Upper lobe of right lung (tissue), 1 donor: Measurements from ENCODE around the gene NPC1L1. TPM values are rescaled to one million over a fixed set of nuclear protein-coding genes. Genes with fewer than 3 reads are reported as not detected.

Experiments
- ATAC-seq: fragments of 200-7000 bp; cut with Tn5 transposase; one replicate; pipeline ENCODE4 v1.9.1; 2020; ENCODE audit warnings: mild to moderate bottlenecking, moderate library complexity
- DNase-seq: peaks from one replicate; pipeline ENCODE4 v3.0.0-alpha.2; 2020
- H3K27ac ChIP-seq: fragments of 200-600 bp; one replicate; pipeline ENCODE4 v1.8.0; 2022
- H3K27me3 ChIP-seq: fragments of 200-600 bp; one replicate; pipeline ENCODE4 v1.8.0; 2022; ENCODE audit warnings: mild to moderate bottlenecking
- H3K36me3 ChIP-seq: fragments of 200-600 bp; one replicate; pipeline ENCODE4 v1.8.0; 2022
- H3K4me1 ChIP-seq: fragments of 200-600 bp; one replicate; pipeline ENCODE4 v1.8.0; 2022
- H3K4me3 ChIP-seq: fragments of 200-600 bp; one replicate; pipeline ENCODE4 v1.8.0; 2022; ENCODE audit warnings: mild to moderate bottlenecking
- H3K9me3 ChIP-seq: fragments of 200-600 bp; one replicate; pipeline ENCODE4 v1.8.0; 2022
- intact Hi-C: fragments of 100-400 bp; cut with DNase I; formaldehyde crosslinking; loops from one replicate; pipeline ENCODE4 v1.11.0; 2022
- total RNA-seq: library from RNA; stranded (reverse); fragmentation: NEBNext Ultra II Directional; extraction: Animal tissue kit (Norgen Biotek cat#: 25700); gene quantifications from one replicate; pipeline ENCODE4 v1.2.1, GENCODE V29; 2021
- TF ChIP-seq, protein P1 (sequence below): fragments of 200-600 bp; IDR thresholded peaks from one replicate; pipeline ENCODE4 v1.8.0; 2022; ENCODE audit warnings: antibody characterized with exemption
- donor health status: DM: no; HTN: yes; CAD: no; lungs with severe emphysema.

NPC1L1 gene
- total RNA-seq, 1 donor from 2014 or later: 0.17 TPM

DNA sequence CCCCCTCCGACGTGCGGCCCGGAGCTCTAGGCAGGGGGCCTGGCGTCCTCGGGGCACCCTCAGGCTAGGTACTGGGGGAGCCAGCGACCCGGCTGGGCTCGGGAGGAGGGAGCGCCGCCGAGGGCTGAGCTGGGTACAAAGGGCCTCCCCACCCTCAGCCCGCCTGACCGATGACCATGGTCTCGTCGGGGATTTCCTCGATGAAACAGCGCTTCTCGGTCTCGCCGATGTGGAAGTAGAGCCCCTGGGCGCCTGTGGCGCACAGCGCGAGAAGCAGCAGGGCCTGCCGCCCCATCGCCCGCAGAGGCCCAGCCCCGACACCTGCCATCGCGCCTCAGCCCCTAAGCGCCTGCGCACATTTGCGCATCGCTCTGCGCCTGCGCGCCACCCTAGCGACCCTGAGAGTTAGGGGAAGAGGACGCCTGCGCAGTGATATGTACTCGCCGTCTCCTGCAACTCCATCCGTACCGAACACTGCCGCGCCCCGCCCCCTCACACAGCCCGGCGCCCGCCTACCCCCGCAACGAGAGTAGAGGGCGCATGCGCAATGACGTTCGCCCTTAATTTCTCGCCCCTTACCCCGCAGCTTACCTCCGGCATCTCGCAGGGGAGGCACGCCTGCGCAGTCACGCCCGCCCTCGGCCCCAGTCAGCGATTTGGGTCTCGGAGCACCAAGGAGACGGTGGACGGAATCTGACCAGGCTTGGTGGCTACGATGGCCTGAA is 40.9 kb upstream of the NPC1L1 start, which contains the start of gene TMED4:
TMED4 (minus strand) TSS at position 353 of the 725 bp plus-strand sequence; CDS start at position 328, 25 bp downstream.
- Histone ChIP-seq H3K36me3 (peaks cover 34% of the 10 kb centered on the region), H3K27ac (peak within 1 kb of the TSS; percentile 98), H3K9me3 (no peaks in the 10 kb centered on the region), H3K4me3 (peak within 1 kb of the TSS; percentile 100), H3K27me3 (no peaks in the 10 kb centered on the region), H3K4me1 (peaks cover 14% of the 10 kb centered on the region)
- ATAC-seq (peak; percentile 99), DNase-seq (peak; percentile 100)
- intact Hi-C loops: loop anchor here (10.0 kb wide), 1 partner anchor 263 kb away; the partner anchor contains the start of gene H2AZ2
- TF ChIP-seq, protein P1, sequence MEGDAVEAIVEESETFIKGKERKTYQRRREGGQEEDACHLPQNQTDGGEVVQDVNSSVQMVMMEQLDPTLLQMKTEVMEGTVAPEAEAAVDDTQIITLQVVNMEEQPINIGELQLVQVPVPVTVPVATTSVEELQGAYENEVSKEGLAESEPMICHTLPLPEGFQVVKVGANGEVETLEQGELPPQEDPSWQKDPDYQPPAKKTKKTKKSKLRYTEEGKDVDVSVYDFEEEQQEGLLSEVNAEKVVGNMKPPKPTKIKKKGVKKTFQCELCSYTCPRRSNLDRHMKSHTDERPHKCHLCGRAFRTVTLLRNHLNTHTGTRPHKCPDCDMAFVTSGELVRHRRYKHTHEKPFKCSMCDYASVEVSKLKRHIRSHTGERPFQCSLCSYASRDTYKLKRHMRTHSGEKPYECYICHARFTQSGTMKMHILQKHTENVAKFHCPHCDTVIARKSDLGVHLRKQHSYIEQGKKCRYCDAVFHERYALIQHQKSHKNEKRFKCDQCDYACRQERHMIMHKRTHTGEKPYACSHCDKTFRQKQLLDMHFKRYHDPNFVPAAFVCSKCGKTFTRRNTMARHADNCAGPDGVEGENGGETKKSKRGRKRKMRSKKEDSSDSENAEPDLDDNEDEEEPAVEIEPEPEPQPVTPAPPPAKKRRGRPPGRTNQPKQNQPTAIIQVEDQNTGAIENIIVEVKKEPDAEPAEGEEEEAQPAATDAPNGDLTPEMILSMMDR: no peak

DNA sequence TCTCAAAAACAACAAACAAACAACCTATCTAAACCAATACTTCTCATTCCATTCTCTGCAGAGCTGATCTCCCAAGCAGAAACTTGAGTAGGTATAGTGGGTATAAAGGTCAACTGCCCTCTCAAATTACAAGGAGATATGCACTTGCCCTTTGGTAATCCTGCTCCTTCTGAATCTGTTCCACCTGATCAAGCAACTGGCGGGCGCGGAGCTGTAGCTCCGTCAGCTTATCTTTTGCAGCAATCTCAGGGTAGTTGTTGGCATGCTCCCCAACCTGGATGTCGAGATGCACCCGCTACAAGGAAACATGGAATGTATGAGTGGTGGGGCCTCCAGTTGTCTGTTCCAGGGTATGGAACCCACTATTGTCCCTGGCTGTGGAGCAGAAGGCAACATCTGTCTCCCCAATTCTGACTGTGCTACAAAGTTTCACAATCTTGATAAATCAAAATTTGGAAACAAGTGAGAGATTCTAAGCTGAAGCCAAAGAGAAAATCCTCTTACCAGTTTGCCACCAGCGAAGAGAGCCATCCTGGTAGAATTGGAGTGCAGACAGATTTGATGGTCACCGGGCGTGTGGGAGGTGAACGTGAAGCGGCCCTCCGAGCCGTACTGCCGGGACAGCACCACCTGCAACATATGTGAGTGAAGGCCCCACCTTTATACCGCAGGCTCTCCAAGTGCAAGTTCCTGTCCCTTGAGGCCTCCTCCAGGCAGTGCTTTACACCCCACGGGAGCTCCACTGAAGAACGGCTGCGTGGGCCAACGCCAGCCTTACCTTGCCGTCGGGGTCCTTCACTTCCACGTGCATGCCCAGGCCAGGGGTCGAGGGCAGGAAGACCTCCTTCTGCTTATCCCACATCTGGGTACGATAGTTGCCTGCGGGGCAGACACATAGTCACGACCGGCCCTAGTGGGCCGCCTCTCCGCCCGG is 40.1 kb upstream of the NPC1L1 start:
- peak overlapping the region; percentile 100 for H3K4me3 ChIP-seq
- peaks cover 35% of the 10 kb centered on the region for H3K36me3 ChIP-seq
- no peak for DNase-seq
- H3K27me3 ChIP-seq: no peaks in the 10 kb centered on the region
- peaks cover 14% of the 10 kb centered on the region for H3K4me1 ChIP-seq
- H3K9me3 ChIP-seq: no peaks in the 10 kb centered on the region
- TF ChIP-seq, protein P1: no peak
- peak; percentile 23 for ATAC-seq
- intact Hi-C loops: loop anchor here (10.0 kb wide), 1 partner anchor 264 kb away; the partner anchor contains the start of gene H2AZ2
- H3K27ac ChIP-seq: peak overlapping the region; percentile 98

DNA sequence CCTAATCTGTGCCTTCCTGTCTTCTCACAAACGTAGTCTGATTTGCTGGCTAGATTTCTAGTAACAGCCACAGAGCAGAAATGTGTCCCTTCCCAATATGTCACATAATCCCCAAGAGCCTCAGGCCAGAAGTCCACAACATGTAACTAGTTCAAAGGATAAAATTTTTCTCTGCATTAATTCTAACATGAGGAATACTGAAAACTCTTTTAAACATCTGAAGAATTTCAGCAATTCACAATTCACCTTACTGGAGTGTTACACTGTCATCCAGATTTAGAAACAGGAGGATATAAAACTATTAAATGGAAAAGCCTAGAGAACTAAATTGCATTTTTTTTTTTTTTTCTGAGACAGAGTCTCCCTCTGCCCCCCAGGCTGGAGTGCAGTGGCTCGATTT is 35.1 kb upstream of the NPC1L1 start:
- TF ChIP-seq, protein P1: no peak
- no peaks in the 10 kb centered on the region for H3K27me3 ChIP-seq
- H3K36me3 ChIP-seq: peaks cover 60% of the 10 kb centered on the region
- H3K4me3 ChIP-seq: no peak overlapping the region
- H3K27ac ChIP-seq: no peak overlapping the region
- no peaks in the 10 kb centered on the region for H3K9me3 ChIP-seq
- DNase-seq: no peak
- no peak for ATAC-seq
- intact Hi-C loops: no loop called here
- H3K4me1 ChIP-seq: peaks cover 31% of the 10 kb centered on the region

DNA sequence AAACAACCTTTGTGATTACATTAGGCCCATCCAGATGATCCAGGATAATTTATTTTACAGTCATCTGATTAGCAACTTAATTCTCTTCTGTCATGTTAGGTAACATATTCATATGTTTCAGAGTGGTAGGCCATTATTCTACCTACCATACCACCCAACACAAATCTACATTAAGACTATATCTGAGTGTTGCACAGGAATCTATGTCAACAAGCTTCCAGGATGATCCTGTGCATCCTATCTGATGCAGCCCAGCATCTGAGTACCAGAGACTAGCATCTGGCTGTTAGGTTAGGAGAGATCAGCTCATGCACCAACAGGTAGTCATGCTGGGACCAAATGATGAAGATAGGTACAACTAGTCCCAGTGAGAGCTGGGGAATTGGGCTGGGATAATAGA is 33.9 kb upstream of the NPC1L1 start:
- no peaks in the 10 kb centered on the region for H3K27me3 ChIP-seq
- no peak overlapping the region for H3K4me3 ChIP-seq
- H3K36me3 ChIP-seq: peaks cover 64% of the 10 kb centered on the region
- TF ChIP-seq, protein P1: no peak
- intact Hi-C loops: no loop called here
- H3K4me1 ChIP-seq: peaks cover 19% of the 10 kb centered on the region
- H3K9me3 ChIP-seq: no peaks in the 10 kb centered on the region
- DNase-seq: no peak
- no peak overlapping the region for H3K27ac ChIP-seq
- no peak for ATAC-seq

DNA sequence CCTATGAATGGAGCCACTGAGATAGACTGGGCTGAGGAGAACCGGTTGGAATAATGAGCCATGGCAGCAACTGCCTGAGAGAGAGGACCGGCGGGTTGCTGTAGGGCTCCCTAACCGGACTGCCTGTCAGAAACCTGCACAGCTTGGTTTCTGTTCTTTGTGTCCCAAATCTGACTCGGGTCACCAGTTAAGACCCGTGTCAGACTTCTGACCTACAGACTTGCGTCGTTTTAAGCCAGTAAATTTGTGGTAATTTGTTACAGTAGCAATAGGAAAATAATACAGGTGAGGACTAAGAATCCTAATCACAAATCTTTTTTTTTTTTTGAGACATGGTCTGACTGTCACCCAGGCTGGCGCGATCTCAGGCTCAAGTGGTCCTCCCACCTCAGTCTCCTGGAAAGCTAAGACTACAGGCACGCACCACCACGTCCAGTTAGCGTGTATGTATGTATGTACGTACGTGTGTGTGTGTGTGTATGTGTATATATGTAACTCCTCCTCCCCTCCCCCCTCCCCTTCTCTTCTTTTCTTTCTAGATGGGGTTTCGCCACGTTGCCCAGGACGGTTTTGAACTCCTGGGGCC is 33.2 kb upstream of the NPC1L1 start:
- intact Hi-C loops: no loop called here
- peak overlapping the region; percentile 86 for H3K4me3 ChIP-seq
- TF ChIP-seq, protein P1: no peak
- no peaks in the 10 kb centered on the region for H3K27me3 ChIP-seq
- H3K27ac ChIP-seq: peak overlapping the region; percentile 95
- H3K4me1 ChIP-seq: peaks cover 19% of the 10 kb centered on the region
- ATAC-seq (no peak), DNase-seq (no peak)
- peaks cover 64% of the 10 kb centered on the region for H3K36me3 ChIP-seq
- no peaks in the 10 kb centered on the region for H3K9me3 ChIP-seq
